ENCODE data around the gene SRGAP1.
"Not testable (repeated sequence)": the region's sequence is repeated elsewhere in the genome, so short reads cannot be mapped to it uniquely, and the experiment has no call there.

SRGAP1 gene

DNA sequence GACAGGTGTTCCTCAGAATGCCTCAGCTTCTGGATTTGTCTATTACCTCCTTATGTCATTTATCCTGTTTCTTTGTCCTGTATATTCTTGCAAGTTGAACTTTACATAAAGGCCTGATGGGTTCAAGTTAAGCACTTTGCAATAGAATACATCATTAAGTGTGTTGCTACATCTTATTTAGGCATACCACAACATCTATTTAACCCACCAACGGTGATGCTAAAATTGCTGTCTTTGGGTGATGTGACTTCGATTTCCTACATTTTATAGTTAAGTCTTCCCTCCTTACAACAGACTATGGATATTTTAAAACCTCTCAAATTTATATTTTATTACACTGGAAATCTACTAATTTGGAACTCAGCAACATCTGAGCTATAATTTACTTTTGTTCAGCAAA is 206.6 kb downstream of the SRGAP1 start:
- DNase-seq (ENCODE audit: low read depth in 2 of 2): no peak

DNA sequence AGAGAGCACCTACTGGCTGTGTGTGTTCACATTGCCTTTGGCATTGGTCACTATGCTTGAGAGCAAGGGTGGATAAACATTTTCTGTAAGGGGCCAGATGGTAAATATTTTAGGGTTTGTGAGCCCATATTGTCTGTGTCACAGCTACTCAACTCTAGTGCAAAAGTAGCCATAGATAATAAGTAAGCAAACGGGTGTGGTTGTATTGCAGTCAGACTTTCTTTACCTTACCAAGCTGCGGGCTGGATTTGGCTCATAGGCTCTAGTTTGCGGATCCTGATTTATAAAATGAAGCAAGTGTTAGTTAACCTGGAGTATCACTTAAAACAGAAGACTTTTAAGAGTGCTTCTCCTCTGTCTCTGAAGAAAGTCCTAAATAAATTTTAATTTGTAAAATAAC is 208.6 kb downstream of the SRGAP1 start:
- no peak for DNase-seq (ENCODE audit: low read depth in 2 of 2)

DNA sequence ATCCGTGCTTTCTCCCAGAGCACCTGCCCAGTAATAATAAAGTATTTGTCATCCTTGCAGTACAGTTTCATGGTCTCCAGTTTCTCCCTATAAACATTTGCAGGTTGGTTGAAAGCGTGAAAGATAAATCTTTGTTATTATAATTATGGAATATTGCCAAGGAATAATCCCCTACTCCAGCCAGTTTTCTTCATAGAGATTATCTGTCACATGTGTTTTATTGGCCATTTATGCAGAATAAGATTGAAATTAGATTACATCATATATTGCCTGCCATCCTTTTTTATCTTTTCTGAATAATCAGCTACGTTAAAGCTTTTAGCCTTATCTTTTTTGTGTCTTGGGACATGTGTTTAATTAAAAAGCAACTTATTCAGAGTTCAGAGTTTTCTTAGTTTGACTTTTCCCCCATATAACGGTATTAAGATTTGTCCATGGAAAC is 209.6 kb downstream of the SRGAP1 start:
- no peak for DNase-seq (ENCODE audit: low read depth in 2 of 2)

- DNase-seq (ENCODE audit: low read depth in 2 of 2): no peak
Measured at GRCh38 chr12:64056741-64057140, 212.2 kb downstream of the SRGAP1 start.

GRCh38 chr12:64057706-64058105 is 213.2 kb downstream of the SRGAP1 start:
- no peak for DNase-seq (ENCODE audit: low read depth in 2 of 2)

- DNase-seq (ENCODE audit: low read depth in 2 of 2): no peak
Measured at GRCh38 chr12:64058541-64059265, 214.2 kb downstream of the SRGAP1 start.

DNA sequence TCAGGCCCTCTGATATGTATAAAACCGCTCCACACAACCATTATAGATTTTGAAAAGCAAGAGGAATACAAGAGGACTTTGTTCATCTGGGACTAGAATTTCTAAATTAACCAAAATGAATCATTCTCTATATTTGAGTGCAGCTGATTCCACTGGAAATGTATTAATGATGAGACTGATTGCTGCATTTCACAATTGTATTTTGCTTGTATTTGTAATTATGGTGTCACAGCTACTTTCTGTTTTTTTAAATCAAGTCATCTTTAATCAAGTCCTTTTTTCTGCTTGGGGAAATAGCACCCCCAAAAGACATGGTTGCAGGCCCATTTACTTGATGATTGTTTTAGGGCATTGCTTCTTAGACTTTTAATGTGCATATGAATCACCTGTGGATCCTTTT is 215.2 kb downstream of the SRGAP1 start:
- DNase-seq (ENCODE audit: low read depth in 2 of 2): no peak

- DNase-seq (ENCODE audit: low read depth in 2 of 2): no peak
Measured at GRCh38 chr12:64061868-64062375, 217.4 kb downstream of the SRGAP1 start.

- no peak for DNase-seq (ENCODE audit: low read depth in 2 of 2)
Measured at GRCh38 chr12:64063121-64063520, 218.6 kb downstream of the SRGAP1 start.

DNA sequence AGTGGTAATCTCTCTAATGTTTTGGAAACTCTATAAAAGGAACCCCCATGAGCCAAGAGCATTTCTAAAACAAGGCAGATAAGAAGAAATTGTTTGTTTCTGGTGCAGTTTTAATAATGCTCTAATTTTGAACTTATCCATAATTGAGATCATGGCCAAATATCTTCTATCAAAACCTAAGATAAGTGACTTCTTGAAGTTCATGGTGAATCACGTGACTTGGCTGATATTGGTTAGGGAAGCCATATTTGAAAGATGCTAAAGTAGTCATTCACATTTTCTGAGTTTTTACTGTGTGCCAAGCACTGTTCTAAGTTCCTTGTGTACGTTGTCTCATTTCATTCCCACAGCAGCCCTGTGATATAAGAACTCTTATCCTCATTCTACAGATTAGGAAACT is 219.7 kb downstream of the SRGAP1 start:
- no peak for DNase-seq (ENCODE audit: low read depth in 2 of 2)

DNA sequence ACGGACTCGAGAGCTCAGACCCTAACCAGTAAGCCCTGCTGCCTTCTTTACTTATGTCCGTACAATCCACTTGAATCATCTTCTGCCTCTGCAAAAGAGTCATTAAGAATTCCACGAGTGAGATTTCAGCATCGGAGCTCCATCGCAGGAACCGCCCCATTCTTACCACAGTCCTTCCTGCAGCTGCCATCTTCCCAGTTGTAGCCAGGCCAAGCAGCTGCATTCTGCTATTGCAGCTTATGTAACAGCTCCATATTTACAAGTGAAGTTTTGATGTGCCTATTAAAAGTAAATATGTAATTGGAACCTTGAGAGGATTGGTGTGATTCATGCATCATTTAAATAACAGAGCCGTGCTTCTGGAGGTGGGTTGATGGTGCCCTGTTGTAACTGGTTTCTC is 220.2 kb downstream of the SRGAP1 start:
- no peak for DNase-seq (ENCODE audit: low read depth in 2 of 2)

DNA sequence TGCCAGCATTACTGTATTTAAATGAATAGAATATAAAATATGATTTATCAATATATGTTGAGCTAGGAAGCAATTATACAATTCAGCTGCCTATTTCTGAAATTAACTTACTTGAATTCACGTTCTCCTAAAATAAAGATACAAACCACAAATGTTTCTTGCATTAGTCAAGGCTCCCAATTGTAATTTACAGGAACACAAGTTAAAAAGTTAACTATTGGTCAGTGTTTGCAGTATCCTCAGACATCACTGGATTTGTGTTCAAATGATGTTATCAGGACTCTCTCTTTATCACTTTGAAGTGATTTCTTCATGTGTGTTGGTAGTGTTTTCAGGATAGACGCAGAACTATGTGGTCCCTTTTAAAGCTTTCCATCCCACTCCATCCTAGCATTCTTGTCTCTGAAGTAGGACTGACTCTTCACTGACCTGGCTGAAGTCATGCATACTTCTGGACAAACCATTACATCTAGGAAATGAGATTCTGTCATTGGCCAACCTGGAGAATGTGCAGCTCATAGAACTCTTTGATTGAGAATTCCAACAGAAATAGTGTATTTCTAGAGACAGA is 221.5 kb downstream of the SRGAP1 start:
- no peak for DNase-seq (ENCODE audit: low read depth in 2 of 2)

GRCh38 chr12:64066776-64067175 is 222.3 kb downstream of the SRGAP1 start:
- no peak for DNase-seq (ENCODE audit: low read depth in 2 of 2)

GRCh38 chr12:64070454-64070853 is 226.0 kb downstream of the SRGAP1 start:
- DNase-seq (ENCODE audit: low read depth in 2 of 2): no peak

DNA sequence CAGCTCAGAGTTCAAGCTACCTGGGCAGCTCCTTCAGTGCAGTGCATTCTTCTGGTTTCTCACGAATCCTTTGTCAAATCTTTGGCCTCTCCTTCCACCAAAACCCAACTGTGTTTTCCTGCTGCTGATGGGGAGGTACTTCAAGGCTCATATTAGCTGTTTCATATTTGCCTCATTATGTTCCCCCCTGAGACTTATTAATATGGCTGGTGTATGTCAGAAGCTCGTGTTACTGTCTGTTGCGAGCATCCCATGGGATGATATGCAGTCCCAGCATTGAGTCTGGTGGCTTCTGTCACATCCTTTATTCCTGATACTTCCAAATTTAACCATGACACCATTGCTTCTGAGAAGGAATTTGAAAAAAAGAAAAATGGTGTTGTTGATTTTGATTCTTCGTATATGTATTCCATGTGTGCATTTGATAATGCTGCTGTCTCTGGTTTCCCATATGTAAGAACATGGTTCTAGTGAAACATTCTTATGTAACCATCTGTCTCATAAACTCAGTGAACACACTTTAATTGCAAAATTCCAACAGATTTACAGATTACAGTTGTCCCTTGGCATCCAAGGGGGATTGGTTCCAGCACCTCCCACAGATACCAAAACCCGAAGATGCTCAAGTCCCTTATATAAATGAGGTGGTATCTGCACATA is 228.5 kb downstream of the SRGAP1 start:
- DNase-seq (ENCODE audit: low read depth in 2 of 2): no peak

- not testable (repeated sequence) for DNase-seq (ENCODE audit: low read depth in 2 of 2)
Measured at GRCh38 chr12:64076565-64076964, 232.1 kb downstream of the SRGAP1 start.

- no peak for DNase-seq (ENCODE audit: low read depth in 2 of 2)
Measured at GRCh38 chr12:64077922-64078321, 233.4 kb downstream of the SRGAP1 start.

- no peak for DNase-seq (ENCODE audit: low read depth in 2 of 2)
Measured at GRCh38 chr12:64080319-64081007, 236.0 kb downstream of the SRGAP1 start.

- no peak for DNase-seq (ENCODE audit: low read depth in 2 of 2)
Measured at GRCh38 chr12:64081008-64081404, 236.5 kb downstream of the SRGAP1 start.

DNA sequence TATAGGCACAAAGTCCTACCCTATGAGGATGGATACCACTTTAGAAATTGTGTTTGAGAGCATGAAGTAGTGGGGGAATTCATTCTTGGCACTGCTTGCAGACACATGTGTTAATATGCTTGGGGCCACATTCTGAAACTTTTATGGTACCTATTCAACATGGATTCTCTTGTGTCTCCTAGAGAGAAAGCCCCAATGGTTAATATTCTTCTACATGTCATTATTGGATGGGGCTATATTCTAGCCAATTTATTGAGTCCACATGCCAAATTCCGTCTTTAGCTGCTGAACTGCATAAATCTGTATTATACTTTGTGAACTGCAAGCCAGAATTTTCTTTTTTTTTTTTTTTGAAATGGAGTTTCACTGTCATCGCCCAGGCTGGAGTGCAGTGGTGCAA is 237.6 kb downstream of the SRGAP1 start:
- DNase-seq (ENCODE audit: low read depth in 2 of 2): no peak

- DNase-seq (ENCODE audit: low read depth in 2 of 2): no peak
Measured at GRCh38 chr12:64082866-64083268, 238.4 kb downstream of the SRGAP1 start.

Measured in stimulated activated CD4-positive, alpha-beta T cell treated with anti-CD3 and anti-CD28 coated beads, Interleukin-4, amount 100 ng/mL, for 48 hours (primary cell).